GM21576 (cell line): ENCODE measurements around the gene INPP5B.

Experiments used
- ATAC-seq: cut with Tn5 transposase; IDR thresholded peaks from one replicate; pipeline ENCODE4 v1.9.1; 2021; ENCODE audit warnings: mild to moderate bottlenecking, moderate library complexity; ENCODE audit not compliant: unreplicated experiment

Gene INPP5B

GRCh38 chr1:37845049-37845646 lies 101.7 kb downstream of the INPP5B start:
- ATAC-seq = no peak

GRCh38 chr1:37844536-37844935 lies 102.3 kb downstream of the INPP5B start:
- ATAC-seq = no peak

- ATAC-seq = no peak
These were observed 105.2 kb downstream of the INPP5B start for GRCh38 chr1:37841652-37842051.

- ATAC-seq = no peak
These were observed 106.1 kb downstream of the INPP5B start for GRCh38 chr1:37840711-37841110.

GRCh38 chr1:37839676-37840075 lies 107.2 kb downstream of the INPP5B start:
- no peak for ATAC-seq

GRCh38 chr1:37836788-37837187 lies 110.1 kb downstream of the INPP5B start:
- ATAC-seq = no peak

GRCh38 chr1:37831809-37832208 lies 115.0 kb downstream of the INPP5B start:
- no peak for ATAC-seq

GRCh38 chr1:37831109-37831508 lies 115.7 kb downstream of the INPP5B start:
- ATAC-seq = no peak

- no peak for ATAC-seq
These were observed 118.3 kb downstream of the INPP5B start for GRCh38 chr1:37828410-37829074.

- no peak for ATAC-seq
These were observed 121.3 kb downstream of the INPP5B start for GRCh38 chr1:37825506-37825905.

GRCh38 chr1:37824001-37824400 lies 122.9 kb downstream of the INPP5B start:
- no peak for ATAC-seq

- no peak for ATAC-seq
These were observed 123.7 kb downstream of the INPP5B start for GRCh38 chr1:37822906-37823815.

GRCh38 chr1:37821481-37821880 lies 125.4 kb downstream of the INPP5B start:
- no peak for ATAC-seq

- ATAC-seq = no peak
These were observed 129.4 kb downstream of the INPP5B start for GRCh38 chr1:37817481-37817880.

- no peak for ATAC-seq
These were observed 132.6 kb downstream of the INPP5B start for GRCh38 chr1:37814252-37814651.

GRCh38 chr1:37813529-37814145 lies 133.2 kb downstream of the INPP5B start:
- ATAC-seq = no peak

- no peak for ATAC-seq
These were observed 135.7 kb downstream of the INPP5B start for GRCh38 chr1:37811027-37811655.
